GM18861 (cell line): ENCODE results near the gene SORCS2.

ENCODE experiments used
- ATAC-seq: cut with Tn5 transposase; IDR thresholded peaks from one replicate; pipeline ENCODE4 v1.9.1; 2021; ENCODE audit not compliant: unreplicated experiment

The SORCS2 gene

GRCh38 chr4:7732263-7732662 lies 539.9 kb downstream of the SORCS2 start:
- ATAC-seq = no peak

DNA sequence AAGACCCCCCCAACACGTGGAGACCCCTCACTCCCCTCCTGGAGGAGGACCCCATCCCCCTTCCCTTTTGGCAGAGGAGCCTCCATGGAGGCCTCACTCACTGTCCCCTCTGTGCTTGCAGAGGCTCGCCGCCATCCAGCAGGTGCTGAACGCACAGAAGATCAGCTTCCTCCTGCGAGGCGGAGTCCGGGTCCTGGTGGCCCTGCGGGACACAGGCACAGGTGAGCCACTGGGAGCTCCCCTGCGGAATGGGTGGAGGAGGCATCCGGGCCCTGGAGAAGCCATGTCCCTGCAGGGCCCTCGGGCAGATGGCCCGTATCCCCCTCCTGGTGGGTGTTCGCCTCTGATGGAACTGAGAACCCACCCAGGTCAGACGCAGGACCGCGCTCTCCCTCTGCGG lies 540.9 kb downstream of the SORCS2 start:
- ATAC-seq = no peak

GRCh38 chr4:7733801-7734650 lies 541.7 kb downstream of the SORCS2 start:
- ATAC-seq = no peak

DNA sequence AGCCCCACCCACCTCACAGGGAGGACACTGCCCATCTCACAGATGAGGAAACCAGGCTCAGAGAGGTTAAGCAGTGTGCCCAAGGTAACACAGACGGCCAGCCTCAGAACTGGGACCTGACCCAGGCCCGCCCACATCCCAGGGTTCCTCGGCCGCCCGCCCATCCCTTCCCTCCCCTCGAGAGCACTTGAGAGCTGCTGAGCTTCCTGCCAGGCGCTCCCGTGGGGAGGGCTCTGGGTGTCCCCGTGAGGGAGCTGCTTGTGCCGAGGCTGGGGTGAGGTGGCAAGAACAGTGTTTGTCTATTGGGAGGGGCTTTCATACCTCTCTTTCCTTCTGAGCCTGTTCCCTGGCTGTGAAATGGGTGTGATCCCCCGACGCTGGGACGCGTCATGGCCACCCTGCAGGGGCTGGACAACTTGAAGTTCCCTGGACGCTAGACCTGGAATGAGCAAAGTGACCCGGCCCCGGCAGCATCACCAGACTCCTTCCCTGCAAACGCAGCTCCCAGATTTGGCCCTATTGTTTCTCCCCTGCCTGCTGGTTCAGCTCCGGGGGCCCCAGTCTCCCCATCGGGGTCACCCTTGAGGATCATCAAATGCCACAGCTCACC lies 542.4 kb downstream of the SORCS2 start:
- no peak for ATAC-seq

- ATAC-seq = no peak
Observed at GRCh38 chr4:7735395-7735794, 543.1 kb downstream of the SORCS2 start.

DNA sequence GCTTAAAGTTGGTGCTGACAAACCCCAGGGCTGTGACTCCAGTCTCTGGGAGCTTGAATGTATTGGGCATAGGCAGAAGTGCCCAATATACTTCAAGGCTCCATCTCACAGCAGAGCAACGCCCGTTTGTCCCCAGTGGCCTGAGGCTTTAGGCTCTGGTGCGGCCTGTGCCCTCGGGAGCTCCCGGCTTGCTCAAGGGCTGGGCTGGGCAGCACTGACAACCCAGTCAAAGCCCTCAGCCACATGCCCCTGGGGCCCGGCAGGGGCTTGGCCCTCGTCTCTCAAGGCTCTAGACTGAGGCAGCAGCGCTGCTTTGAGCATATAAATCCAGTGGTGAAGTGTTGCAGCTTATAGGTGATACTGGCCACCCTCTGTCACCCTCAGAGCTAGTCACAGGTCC lies 543.6 kb downstream of the SORCS2 start:
- ATAC-seq = no peak

GRCh38 chr4:7736436-7737267 lies 544.3 kb downstream of the SORCS2 start:
- no peak for ATAC-seq

DNA sequence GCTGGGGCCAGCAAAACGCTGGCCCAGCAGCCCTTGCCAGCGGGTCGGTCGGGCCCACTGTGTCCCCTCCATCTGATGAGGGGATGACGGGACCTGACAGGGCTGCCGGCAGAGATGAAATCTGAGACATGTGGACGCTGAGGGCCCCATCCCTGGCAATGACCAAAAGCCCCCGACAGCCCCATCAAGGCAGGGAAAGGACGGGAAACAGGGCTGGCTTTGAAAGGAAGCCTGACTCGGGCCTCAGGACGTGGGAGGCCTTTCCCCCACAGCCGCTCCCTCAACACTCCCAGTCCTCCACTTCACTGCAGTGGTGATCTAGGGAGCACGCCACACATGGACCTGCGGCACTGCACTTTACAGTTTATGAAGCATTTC lies 544.9 kb downstream of the SORCS2 start:
- no peak for ATAC-seq

GRCh38 chr4:7737752-7738457 lies 545.6 kb downstream of the SORCS2 start:
- ATAC-seq = no peak

- no peak for ATAC-seq
Observed at GRCh38 chr4:7738458-7739076, 546.2 kb downstream of the SORCS2 start.

DNA sequence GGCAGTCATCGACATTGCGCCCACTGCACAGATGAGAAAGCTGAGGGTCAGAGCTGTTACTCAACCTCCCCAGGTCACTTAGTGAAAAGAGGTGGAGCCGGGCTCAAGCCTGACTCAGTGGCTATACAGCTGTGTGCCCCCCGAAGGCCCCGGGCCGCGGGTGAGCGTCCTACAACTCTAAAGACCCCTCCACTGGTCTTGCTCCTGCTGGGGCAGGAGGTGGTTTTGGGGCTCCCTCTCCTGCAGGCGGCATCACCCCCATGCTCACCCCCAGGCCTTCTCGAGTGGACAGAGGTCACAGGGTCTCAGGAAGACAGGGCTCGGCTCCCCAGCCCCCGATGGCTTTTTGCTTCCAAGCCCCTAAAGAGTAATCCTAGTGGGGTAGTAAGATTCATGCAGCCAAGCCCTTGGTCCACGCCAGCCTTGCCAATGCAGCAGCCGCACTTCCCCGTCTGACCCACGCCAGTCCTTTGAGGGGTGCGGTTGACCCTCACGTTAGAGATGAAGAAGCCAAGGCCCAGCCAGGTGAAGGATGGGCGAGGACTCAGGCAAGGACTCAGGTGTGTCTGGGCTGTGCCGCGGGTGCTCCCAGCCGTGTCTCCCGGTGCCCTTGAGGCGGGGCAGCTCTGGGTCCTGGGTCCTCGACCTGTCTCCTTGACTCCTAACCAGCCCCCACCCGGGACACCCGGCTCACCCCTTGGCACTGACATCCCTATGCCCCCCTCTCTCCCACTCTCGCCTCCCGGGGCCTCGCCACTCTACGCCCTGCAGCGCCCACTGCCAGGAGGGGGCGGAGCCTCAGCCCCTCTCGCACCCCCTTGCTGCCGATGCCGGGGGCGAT lies 547.0 kb downstream of the SORCS2 start:
- ATAC-seq = no peak

DNA sequence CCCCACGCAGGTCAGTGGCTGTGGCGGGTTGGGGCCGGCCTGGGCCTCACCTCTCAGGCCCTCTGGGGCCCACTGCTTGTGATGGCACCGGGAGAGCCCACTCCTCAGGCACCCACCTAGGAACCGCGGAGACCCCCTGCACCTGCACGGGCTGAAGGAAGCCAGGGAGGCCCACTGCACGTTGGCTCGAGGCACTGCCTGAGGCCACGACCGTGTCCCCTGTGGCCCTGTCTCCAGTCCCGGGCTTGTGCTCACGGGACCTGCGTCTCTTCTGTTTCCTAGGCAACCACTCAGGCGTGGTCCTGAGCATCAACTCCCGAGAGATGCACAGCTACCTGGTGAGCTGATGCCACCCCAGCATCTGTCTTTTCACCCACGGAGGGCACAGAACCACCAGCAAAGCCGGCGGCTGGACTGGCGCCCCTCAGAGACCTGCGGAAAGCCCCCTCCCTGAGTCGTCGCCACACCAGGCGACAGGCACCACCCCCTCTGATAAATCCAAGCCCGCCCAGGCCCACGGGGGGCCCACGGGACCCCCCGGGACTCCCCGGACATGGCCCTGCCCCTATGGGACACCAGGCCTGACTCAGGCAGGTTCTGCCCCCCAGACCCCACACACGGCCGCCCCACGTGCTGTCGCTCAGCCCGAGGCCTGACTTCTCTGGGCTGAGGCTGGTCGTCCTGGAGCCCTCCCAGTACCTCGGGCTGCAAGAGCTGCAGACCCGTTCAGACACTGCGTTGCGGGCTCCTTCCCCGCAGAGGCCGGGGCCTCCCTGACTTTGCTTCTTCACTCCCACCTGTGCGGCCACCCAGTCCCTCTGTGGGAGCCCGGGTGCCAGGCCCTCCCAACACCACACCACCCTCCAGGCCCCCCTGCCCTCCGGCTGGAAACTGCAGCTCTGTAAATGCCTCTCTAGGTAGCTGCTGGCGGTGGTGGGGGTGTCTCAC lies 547.9 kb downstream of the SORCS2 start:
- ATAC-seq = no peak

GRCh38 chr4:7740866-7741525 lies 548.7 kb downstream of the SORCS2 start:
- ATAC-seq = no peak

- ATAC-seq = no peak
Observed at GRCh38 chr4:7741946-7742806, 549.8 kb downstream of the SORCS2 start.

DNA sequence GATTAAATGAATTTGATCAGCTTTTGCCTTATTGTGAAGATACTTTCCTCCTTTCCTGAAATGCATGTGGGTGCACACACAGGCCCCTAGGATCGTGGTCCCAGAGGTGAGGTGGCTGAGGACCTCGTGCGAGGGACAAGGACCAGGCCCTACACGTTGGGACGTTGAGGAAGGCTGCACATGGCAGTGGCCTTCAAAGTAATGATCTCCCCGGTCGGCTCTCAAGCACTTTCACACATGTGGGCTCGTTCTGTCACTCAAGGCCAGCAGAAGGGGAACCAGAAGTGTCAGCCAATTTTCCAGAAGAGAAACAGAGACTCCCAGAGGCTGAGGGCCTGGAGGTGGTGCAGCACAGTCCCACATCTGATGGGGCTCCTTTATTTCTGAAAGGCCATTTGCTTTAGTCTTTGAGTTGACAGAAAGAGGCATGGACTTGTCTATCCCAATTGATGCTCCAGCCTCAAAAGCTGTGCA lies 550.5 kb downstream of the SORCS2 start:
- no peak for ATAC-seq

- ATAC-seq = no peak
Observed at GRCh38 chr4:7744142-7744804, 551.9 kb downstream of the SORCS2 start.
